Measurements from ENCODE around the gene CACYBP. TPM values are rescaled to one million over a fixed set of nuclear protein-coding genes. Genes with fewer than 3 reads are reported as not detected.

CACYBP gene
- polyA plus RNA-seq, 1 experiment, result 71.2 TPM

- Histone ChIP-seq H3K4me3 (ENCODE audit: low read depth, low read length) (no peak overlapping the region), H3K27me3 (ENCODE audit: control insufficient read depth, insufficient read depth, low read length) (no peaks in the 10 kb centered on the region), H3K9me3 (ENCODE audit: control insufficient read depth, insufficient read depth, low read length) (no peaks in the 10 kb centered on the region; the same call in 1 of the 2 replicates), H3K27ac (ENCODE audit: low read depth, low read length) (no peak overlapping the region)
- POLR2A ChIA-PET, result interaction anchor here (1.0 kb wide), 1 partner anchor 26 kb away, joined by 3 read pairs; no protein-coding TSS in a partner anchor
- TF ChIP-seq CTCF (IDR thresholded peaks at IDR 0.05; ENCODE audit: low read depth, low read length), result no peak
- DNase-seq (ENCODE audit: low read depth, low spot score), result no peak
- CTCF ChIA-PET, result interaction anchor here (1.9 to 2.7 kb wide), 2 partner anchors 26 to 100 kb away, joined by 6 to 14 read pairs; no protein-coding TSS in a partner anchor
Measured at GRCh38 chr1:175024773-175025172, 25.0 kb downstream of the CACYBP start.

- no peak overlapping the region for H3K27ac ChIP-seq (ENCODE audit: low read depth, low read length)
- TF ChIP-seq CTCF (IDR thresholded peaks at IDR 0.05; ENCODE audit: low read depth, low read length), result no peak
- ChIA-PET CTCF (no interaction called here), POLR2A (no interaction called here)
- no peak for DNase-seq (ENCODE audit: low read depth, low spot score)
- no peaks in the 10 kb centered on the region for H3K9me3 ChIP-seq (ENCODE audit: control insufficient read depth, insufficient read depth, low read length)
- H3K4me3 ChIP-seq (ENCODE audit: low read depth, low read length), result no peak overlapping the region
- H3K27me3 ChIP-seq (ENCODE audit: control insufficient read depth, insufficient read depth, low read length), result peaks cover 7% of the 10 kb centered on the region
Measured at GRCh38 chr1:175033953-175034352, 34.2 kb downstream of the CACYBP start.

GRCh38 chr1:175034775-175035174 lies 35.0 kb downstream of the CACYBP start:
- no peak overlapping the region for H3K4me3 ChIP-seq (ENCODE audit: low read depth, low read length)
- TF ChIP-seq CTCF (IDR thresholded peaks at IDR 0.05; ENCODE audit: low read depth, low read length), result no peak
- POLR2A ChIA-PET, result no interaction called here
- H3K27ac ChIP-seq (ENCODE audit: low read depth, low read length), result no peak overlapping the region
- peaks cover 7% of the 10 kb centered on the region for H3K27me3 ChIP-seq (ENCODE audit: control insufficient read depth, insufficient read depth, low read length)
- no peak for DNase-seq (ENCODE audit: low read depth, low spot score)
- H3K9me3 ChIP-seq (ENCODE audit: control insufficient read depth, insufficient read depth, low read length), result no peaks in the 10 kb centered on the region
- CTCF ChIA-PET, result no interaction called here

- no peak overlapping the region for H3K27ac ChIP-seq (ENCODE audit: low read depth, low read length)
- H3K9me3 ChIP-seq (ENCODE audit: control insufficient read depth, insufficient read depth, low read length), result no peaks in the 10 kb centered on the region
- CTCF ChIA-PET, result interaction anchor here (0.6 to 1.2 kb wide), 2 partner anchors 9 to 216 kb away, joined by 3 read pairs; no protein-coding TSS in a partner anchor
- POLR2A ChIA-PET, result no interaction called here
- H3K4me3 ChIP-seq (ENCODE audit: low read depth, low read length), result no peak overlapping the region
- TF ChIP-seq CTCF (IDR thresholded peaks at IDR 0.05; ENCODE audit: low read depth, low read length), result no peak
- no peak for DNase-seq (ENCODE audit: low read depth, low spot score)
- H3K27me3 ChIP-seq (ENCODE audit: control insufficient read depth, insufficient read depth, low read length), result peaks cover 7% of the 10 kb centered on the region
Measured at GRCh38 chr1:175035865-175036264, 36.1 kb downstream of the CACYBP start.

- CTCF ChIA-PET, result interaction anchor here (0.6 to 1.2 kb wide), 2 partner anchors 9 to 216 kb away, joined by 3 read pairs; no protein-coding TSS in a partner anchor
- POLR2A ChIA-PET, result no interaction called here
- H3K4me3 ChIP-seq (ENCODE audit: low read depth, low read length), result no peak overlapping the region
- H3K27me3 ChIP-seq (ENCODE audit: control insufficient read depth, insufficient read depth, low read length), result peaks cover 7% of the 10 kb centered on the region
- no peak overlapping the region for H3K27ac ChIP-seq (ENCODE audit: low read depth, low read length)
- H3K9me3 ChIP-seq (ENCODE audit: control insufficient read depth, insufficient read depth, low read length), result no peaks in the 10 kb centered on the region
- DNase-seq (ENCODE audit: low read depth, low spot score), result no peak
- no peak for TF ChIP-seq CTCF (IDR thresholded peaks at IDR 0.05; ENCODE audit: low read depth, low read length)
Measured at GRCh38 chr1:175036476-175036875, 36.7 kb downstream of the CACYBP start.
